ENCODE measurements around the gene PLOD2.

DNA sequence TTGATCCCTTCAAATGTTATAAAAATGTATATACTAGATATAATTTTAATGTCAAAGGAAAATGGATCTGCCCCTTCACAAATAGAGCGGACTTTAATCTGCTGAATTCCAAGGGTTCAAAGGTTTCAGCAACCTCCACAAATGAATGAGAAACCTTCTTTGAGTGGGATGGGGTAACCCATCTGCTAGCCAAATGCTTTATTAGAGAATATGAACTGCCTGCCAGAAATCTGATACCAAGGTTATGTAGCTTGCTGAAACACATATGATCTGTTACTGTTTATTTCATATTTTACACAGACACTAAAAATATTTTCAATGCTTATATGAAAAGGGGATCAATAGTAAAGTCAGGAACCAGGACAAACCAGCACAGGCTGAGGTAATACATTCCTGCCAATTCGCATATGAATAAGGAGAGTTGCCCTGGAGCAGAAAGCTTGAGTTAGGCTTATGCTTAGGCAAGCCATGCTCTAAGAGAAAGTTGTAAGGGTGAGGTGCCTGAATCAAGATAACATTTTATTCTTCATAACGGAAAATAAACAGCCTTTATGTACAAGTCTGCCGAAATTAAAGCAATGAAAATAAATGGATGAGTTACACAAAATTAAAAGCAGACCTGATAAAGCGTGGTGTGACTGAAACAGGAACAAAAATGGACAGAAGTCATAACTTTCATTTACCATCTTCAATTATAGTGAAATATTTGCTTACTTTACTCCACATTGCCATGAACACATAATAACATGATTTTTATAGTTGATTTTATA is 26.5 kb downstream of the PLOD2 start:
- TF ChIP-seq, protein P1, sequence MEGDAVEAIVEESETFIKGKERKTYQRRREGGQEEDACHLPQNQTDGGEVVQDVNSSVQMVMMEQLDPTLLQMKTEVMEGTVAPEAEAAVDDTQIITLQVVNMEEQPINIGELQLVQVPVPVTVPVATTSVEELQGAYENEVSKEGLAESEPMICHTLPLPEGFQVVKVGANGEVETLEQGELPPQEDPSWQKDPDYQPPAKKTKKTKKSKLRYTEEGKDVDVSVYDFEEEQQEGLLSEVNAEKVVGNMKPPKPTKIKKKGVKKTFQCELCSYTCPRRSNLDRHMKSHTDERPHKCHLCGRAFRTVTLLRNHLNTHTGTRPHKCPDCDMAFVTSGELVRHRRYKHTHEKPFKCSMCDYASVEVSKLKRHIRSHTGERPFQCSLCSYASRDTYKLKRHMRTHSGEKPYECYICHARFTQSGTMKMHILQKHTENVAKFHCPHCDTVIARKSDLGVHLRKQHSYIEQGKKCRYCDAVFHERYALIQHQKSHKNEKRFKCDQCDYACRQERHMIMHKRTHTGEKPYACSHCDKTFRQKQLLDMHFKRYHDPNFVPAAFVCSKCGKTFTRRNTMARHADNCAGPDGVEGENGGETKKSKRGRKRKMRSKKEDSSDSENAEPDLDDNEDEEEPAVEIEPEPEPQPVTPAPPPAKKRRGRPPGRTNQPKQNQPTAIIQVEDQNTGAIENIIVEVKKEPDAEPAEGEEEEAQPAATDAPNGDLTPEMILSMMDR (IDR thresholded peaks at IDR 0.05) = no peak
- no peak for TF ChIP-seq POLR2A (IDR thresholded peaks at IDR 0.05)

Data from thyroid gland (tissue), 4 donors.